ENCODE measurements around the gene RGS9.

RGS9 gene

DNA sequence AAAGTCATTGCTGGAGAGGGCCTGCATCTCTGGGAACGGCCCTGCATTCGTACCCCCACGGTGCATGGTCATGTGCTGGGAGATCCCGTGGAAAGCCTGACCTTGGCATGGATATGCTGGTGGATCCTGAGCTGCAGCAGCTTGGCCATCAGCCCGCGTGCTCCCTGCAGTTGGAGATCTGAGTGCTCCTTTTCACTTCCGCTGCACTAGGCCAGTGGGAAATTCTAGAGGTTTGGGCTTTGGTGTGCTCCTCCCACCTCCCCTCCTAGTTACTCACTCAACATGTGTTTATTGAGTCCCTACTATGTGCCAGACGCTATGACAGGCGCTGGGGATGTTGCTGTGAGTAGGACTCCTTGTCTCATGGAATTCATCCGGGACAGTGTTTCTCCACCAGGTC, 91.1 kb downstream of the RGS9 start:
- Histone ChIP-seq H3K27ac (ENCODE audit: insufficient read depth in 1 of 2, low read depth in 1 of 2, low read length in 2 of 2, poor library complexity in 1 of 2, severe bottlenecking in 2 of 2) (no peak overlapping the region), H3K9me3 (ENCODE audit: control extremely low read depth in 1 of 5, control insufficient read depth in 4 of 5, insufficient read depth in 2 of 5, low read depth in 1 of 5, low read length in 4 of 5) (peaks cover 0 to 6% (median 3%) of the 10 kb centered on the region in 5 experiments), H3K36me3 (ENCODE audit: control insufficient read depth in 4 of 4, insufficient read depth in 4 of 4, low read length in 3 of 4) (no peaks in the 10 kb centered on the region), H3K27me3 (replicated peaks in 2 of 5; ENCODE audit: control insufficient read depth in 4 of 5, insufficient read depth in 5 of 5, low read length in 4 of 5) (peaks cover 0 to 89% (median 38%) of the 10 kb centered on the region in 5 experiments), H3K4me1 (ENCODE audit: control extremely low read depth in 1 of 4, control insufficient read depth in 4 of 4, insufficient read depth in 4 of 4, low read length in 3 of 4) (peaks cover 8 to 28% (median 27%) of the 10 kb centered on the region in 4 experiments), H3K4me3 (ENCODE audit: control insufficient read depth in 1 of 7, extremely low read depth in 1 of 7, insufficient read depth in 4 of 7, low read depth in 2 of 7, low read length in 6 of 7) (peak overlapping the region in 5 of 7 experiments; percentile 1 to 34 (median 23))
- ChIA-PET CTCF (no interaction called here), POLR2A (no interaction called here)
- WGBS (ENCODE audit: insufficient coverage): 95% methylated on average over 7 of the region's 10 CpGs
- DNase-seq: peak in 1 of 3 donors; percentile 13

DNA sequence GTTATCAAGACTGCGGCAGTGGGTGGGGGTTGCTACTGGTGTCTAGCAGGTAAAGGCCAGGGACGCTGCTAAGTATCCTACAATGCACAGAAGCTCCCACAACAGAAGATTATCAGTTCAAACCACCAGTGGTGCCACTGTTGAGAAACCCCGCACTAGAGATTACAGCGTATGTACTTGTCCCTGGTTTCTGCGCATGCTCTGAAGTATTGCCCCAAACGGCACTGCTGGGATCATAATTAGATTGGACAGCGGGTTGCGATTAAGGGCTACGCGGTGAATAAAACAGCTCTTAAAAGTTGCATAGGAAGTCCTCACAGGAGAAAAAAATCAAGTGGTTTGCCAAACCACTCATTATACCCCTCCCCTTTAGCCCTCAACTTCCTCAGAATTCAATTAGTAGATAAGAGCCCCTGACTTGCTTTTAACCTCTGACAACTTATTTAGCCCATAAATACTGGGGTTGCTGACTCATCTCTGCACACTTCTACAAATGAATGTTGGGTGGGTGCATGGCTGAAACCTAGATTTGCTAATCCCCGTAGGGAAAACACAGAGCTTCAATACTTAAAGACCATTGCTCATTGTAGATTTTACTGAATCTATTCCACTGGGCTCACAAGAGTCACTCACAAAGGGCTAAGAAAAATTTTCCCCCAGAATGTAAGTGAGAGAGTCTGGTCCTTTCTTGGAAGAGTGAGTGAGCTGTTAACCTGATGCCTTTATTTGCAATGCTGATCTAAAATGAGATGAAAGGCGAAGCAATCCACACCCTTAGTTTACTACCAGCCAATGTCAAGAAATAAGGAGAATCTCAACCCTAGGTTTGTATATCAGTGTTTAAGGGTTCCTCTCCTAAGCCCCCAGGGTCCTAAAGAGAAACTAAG, 91.8 kb downstream of the RGS9 start:
- peaks cover 0 to 88% (median 38%) of the 10 kb centered on the region in 5 experiments for H3K27me3 ChIP-seq (replicated peaks in 2 of 5; ENCODE audit: control insufficient read depth in 4 of 5, insufficient read depth in 5 of 5, low read length in 4 of 5)
- peak; percentile 93 to 98 (median 97) for DNase-seq
- POLR2A ChIA-PET: no interaction called here
- WGBS (ENCODE audit: insufficient coverage): 8% methylated on average over 10 of the region's 12 CpGs
- H3K4me1 ChIP-seq (ENCODE audit: control extremely low read depth in 1 of 4, control insufficient read depth in 4 of 4, insufficient read depth in 4 of 4, low read length in 3 of 4): peaks cover 8 to 28% (median 26%) of the 10 kb centered on the region in 4 experiments
- no peak overlapping the region for H3K27ac ChIP-seq (ENCODE audit: insufficient read depth in 1 of 2, low read depth in 1 of 2, low read length in 2 of 2, poor library complexity in 1 of 2, severe bottlenecking in 2 of 2)
- H3K4me3 ChIP-seq (ENCODE audit: control insufficient read depth in 1 of 7, extremely low read depth in 1 of 7, insufficient read depth in 4 of 7, low read depth in 2 of 7, low read length in 6 of 7): peak overlapping the region in 5 of 7 experiments; percentile 1 to 34 (median 23)
- CTCF ChIA-PET: interaction anchor here (0.8 to 1.2 kb wide), 2 partner anchors 10 to 937 kb away, joined by 3 read pairs; no protein-coding TSS in a partner anchor
- H3K36me3 ChIP-seq (ENCODE audit: control insufficient read depth in 4 of 4, insufficient read depth in 4 of 4, low read length in 3 of 4): no peaks in the 10 kb centered on the region
- H3K9me3 ChIP-seq (ENCODE audit: control extremely low read depth in 1 of 5, control insufficient read depth in 4 of 5, insufficient read depth in 2 of 5, low read depth in 1 of 5, low read length in 4 of 5): peaks cover 0 to 6% (median 3%) of the 10 kb centered on the region in 5 experiments

DNA sequence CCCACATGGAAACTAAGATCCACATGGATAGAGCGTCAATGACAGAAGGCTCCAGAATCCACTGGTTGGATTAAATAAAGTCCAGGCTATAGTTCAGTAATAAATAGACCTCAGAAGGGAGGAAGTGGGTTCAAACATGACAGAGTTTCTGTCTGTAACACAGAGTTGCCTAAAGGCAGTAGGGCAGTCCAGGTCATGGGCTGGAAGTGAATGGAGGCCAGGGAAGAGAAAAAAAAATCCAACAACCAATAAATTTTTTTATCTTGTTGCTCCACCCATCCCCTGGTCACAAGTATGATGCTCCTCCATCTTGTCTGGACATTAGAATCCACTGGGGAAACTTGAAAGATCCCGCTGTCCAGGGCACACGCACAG, 92.4 kb downstream of the RGS9 start:
- Histone ChIP-seq H3K36me3 (ENCODE audit: control insufficient read depth in 4 of 4, insufficient read depth in 4 of 4, low read length in 3 of 4) (no peaks in the 10 kb centered on the region), H3K27ac (ENCODE audit: insufficient read depth in 1 of 2, low read depth in 1 of 2, low read length in 2 of 2, poor library complexity in 1 of 2, severe bottlenecking in 2 of 2) (no peak overlapping the region), H3K9me3 (ENCODE audit: control extremely low read depth in 1 of 5, control insufficient read depth in 4 of 5, insufficient read depth in 2 of 5, low read depth in 1 of 5, low read length in 4 of 5) (peaks cover 0 to 6% (median 3%) of the 10 kb centered on the region in 5 experiments), H3K27me3 (replicated peaks in 2 of 5; ENCODE audit: control insufficient read depth in 4 of 5, insufficient read depth in 5 of 5, low read length in 4 of 5) (peaks cover 0 to 88% (median 36%) of the 10 kb centered on the region in 5 experiments), H3K4me1 (ENCODE audit: control extremely low read depth in 1 of 4, control insufficient read depth in 4 of 4, insufficient read depth in 4 of 4, low read length in 3 of 4) (peaks cover 8 to 28% (median 24%) of the 10 kb centered on the region in 4 experiments), H3K4me3 (ENCODE audit: control insufficient read depth in 1 of 7, extremely low read depth in 1 of 7, insufficient read depth in 4 of 7, low read depth in 2 of 7, low read length in 6 of 7) (no peak overlapping the region)
- DNase-seq: peak in 1 of 3 donors; percentile 32
- 89% methylated on average over 3 of the region's 3 CpGs for WGBS (ENCODE audit: insufficient coverage)
- POLR2A ChIA-PET: no interaction called here
- CTCF ChIA-PET: interaction anchor here (0.8 to 1.3 kb wide), 4 partner anchors 10 to 1025 kb away, joined by 3 to 4 read pairs (median 4); no protein-coding TSS in a partner anchor

DNA sequence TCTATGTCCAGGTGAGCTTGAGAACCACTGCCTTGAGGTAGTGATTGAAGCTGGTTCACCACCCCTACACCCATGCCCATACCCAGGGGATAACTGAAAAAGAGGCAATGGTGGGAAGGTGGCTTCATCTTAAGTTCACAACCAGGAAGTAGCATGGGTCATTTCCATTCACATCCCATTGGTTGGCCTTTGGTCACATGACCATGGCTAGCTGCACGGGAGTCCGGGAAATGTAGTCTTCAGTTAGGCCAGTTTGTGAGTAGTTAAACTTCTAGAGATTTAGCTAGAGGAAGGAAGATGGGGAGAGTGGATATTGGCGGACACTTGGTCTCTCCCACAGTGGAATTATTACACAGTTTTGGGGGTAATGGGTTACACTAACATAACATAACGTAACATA, 92.9 kb downstream of the RGS9 start:
- no peaks in the 10 kb centered on the region for H3K36me3 ChIP-seq (ENCODE audit: control insufficient read depth in 4 of 4, insufficient read depth in 4 of 4, low read length in 3 of 4)
- peaks cover 8 to 28% (median 24%) of the 10 kb centered on the region in 4 experiments for H3K4me1 ChIP-seq (ENCODE audit: control extremely low read depth in 1 of 4, control insufficient read depth in 4 of 4, insufficient read depth in 4 of 4, low read length in 3 of 4)
- 90% methylated on average over 2 of the region's 4 CpGs for WGBS (ENCODE audit: insufficient coverage)
- peaks cover 0 to 86% (median 35%) of the 10 kb centered on the region in 5 experiments for H3K27me3 ChIP-seq (replicated peaks in 2 of 5; ENCODE audit: control insufficient read depth in 4 of 5, insufficient read depth in 5 of 5, low read length in 4 of 5)
- POLR2A ChIA-PET: no interaction called here
- DNase-seq: no peak
- H3K4me3 ChIP-seq (ENCODE audit: control insufficient read depth in 1 of 7, extremely low read depth in 1 of 7, insufficient read depth in 4 of 7, low read depth in 2 of 7, low read length in 6 of 7): no peak overlapping the region
- no peak overlapping the region for H3K27ac ChIP-seq (ENCODE audit: insufficient read depth in 1 of 2, low read depth in 1 of 2, low read length in 2 of 2, poor library complexity in 1 of 2, severe bottlenecking in 2 of 2)
- CTCF ChIA-PET: interaction anchor here (0.8 to 3.8 kb wide), 6 partner anchors 9 to 1024 kb away, joined by 3 to 45 read pairs (median 4); no protein-coding TSS in a partner anchor
- peaks cover 0 to 4% (median 3%) of the 10 kb centered on the region in 5 experiments for H3K9me3 ChIP-seq (ENCODE audit: control extremely low read depth in 1 of 5, control insufficient read depth in 4 of 5, insufficient read depth in 2 of 5, low read depth in 1 of 5, low read length in 4 of 5)

DNA sequence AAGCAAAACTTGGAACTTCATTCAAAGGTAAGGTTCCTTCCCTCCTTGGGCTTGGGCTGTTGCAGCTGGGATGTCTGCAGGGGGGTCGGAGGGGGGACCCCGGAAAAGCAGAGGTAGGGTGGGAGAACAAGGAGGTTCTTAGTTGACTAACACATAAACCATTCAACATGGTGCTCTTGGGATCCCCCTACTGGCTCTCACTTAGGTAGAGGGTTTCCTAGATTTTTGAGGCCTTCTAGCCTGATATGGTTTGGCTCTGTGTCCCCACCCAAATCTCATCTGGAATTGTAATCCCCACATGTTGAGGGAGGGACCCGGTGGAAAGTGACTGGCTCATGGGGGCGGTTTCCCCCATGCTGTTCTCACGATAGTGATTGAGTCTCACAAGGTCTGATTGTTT, 93.9 kb downstream of the RGS9 start:
- ChIA-PET POLR2A (interaction anchor here (0.9 kb wide), 1 partner anchor 9 kb away, joined by 3 read pairs; no protein-coding TSS in a partner anchor), CTCF (interaction anchor here (0.8 to 3.8 kb wide), 9 partner anchors 9 to 1243 kb away, joined by 3 to 45 read pairs (median 4); no protein-coding TSS in a partner anchor)
- no peak overlapping the region for H3K27ac ChIP-seq (ENCODE audit: insufficient read depth in 1 of 2, low read depth in 1 of 2, low read length in 2 of 2, poor library complexity in 1 of 2, severe bottlenecking in 2 of 2)
- peaks cover 8 to 28% (median 24%) of the 10 kb centered on the region in 4 experiments for H3K4me1 ChIP-seq (ENCODE audit: control extremely low read depth in 1 of 4, control insufficient read depth in 4 of 4, insufficient read depth in 4 of 4, low read length in 3 of 4)
- peaks cover 0 to 85% (median 31%) of the 10 kb centered on the region in 5 experiments for H3K27me3 ChIP-seq (replicated peaks in 2 of 5; ENCODE audit: control insufficient read depth in 4 of 5, insufficient read depth in 5 of 5, low read length in 4 of 5)
- no peaks in the 10 kb centered on the region for H3K36me3 ChIP-seq (ENCODE audit: control insufficient read depth in 4 of 4, insufficient read depth in 4 of 4, low read length in 3 of 4)
- peaks cover 0 to 8% (median 3%) of the 10 kb centered on the region in 5 experiments for H3K9me3 ChIP-seq (ENCODE audit: control extremely low read depth in 1 of 5, control insufficient read depth in 4 of 5, insufficient read depth in 2 of 5, low read depth in 1 of 5, low read length in 4 of 5)
- WGBS (ENCODE audit: insufficient coverage): 83% methylated on average over 3 of the region's 5 CpGs
- DNase-seq: peak in 1 of 3 donors; percentile 17
- no peak overlapping the region for H3K4me3 ChIP-seq (ENCODE audit: control insufficient read depth in 1 of 7, extremely low read depth in 1 of 7, insufficient read depth in 4 of 7, low read depth in 2 of 7, low read length in 6 of 7)

DNA sequence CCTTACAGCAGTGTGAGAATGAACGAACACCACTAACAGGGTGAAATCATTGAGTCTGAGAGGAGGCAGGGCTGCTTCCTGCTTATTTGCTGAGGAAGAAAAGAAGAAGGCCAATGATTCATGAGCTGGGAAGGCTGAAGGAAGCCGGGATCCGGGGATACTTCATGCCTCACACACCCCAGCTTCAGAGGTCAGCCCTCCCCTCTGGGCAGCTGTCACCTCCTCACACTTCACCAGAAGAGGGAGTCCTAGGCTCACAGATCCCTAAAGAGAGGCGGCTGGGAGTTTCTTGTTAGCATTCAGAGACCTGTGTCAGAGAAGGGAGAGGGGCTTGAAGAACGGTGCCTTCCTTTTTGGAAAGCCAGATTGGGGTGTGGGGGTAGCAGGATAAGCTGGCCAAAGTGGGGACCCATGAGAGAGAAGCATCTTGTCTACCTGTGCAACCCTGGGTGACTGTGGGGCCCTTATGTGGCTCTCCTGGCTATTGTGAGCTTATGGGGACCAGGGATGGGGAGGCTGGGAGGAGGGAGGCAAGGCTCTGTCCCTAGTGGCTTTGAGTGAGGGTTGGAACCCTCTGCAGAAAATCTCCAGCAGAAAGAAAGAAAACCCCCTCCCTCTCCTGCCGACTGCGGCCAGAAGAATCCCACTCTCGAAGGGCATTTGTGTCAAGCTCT, 94.6 kb downstream of the RGS9 start:
- WGBS (ENCODE audit: insufficient coverage): 79% methylated on average over 2 of the region's 8 CpGs

More for the DNA sequence above, 94.6 kb downstream of the RGS9 start:
- DNase-seq: peak; percentile 63 to 77 (median 67)
- Histone ChIP-seq H3K36me3 (ENCODE audit: control insufficient read depth in 4 of 4, insufficient read depth in 4 of 4, low read length in 3 of 4) (no peaks in the 10 kb centered on the region), H3K27me3 (replicated peaks in 2 of 5; ENCODE audit: control insufficient read depth in 4 of 5, insufficient read depth in 5 of 5, low read length in 4 of 5) (peaks cover 0 to 83% (median 32%) of the 10 kb centered on the region in 5 experiments), H3K4me1 (ENCODE audit: control extremely low read depth in 1 of 4, control insufficient read depth in 4 of 4, insufficient read depth in 4 of 4, low read length in 3 of 4) (peaks cover 8 to 28% (median 24%) of the 10 kb centered on the region in 4 experiments), H3K9me3 (ENCODE audit: control extremely low read depth in 1 of 5, control insufficient read depth in 4 of 5, insufficient read depth in 2 of 5, low read depth in 1 of 5, low read length in 4 of 5) (peaks cover 0 to 11% (median 4%) of the 10 kb centered on the region in 5 experiments), H3K4me3 (ENCODE audit: control insufficient read depth in 1 of 7, extremely low read depth in 1 of 7, insufficient read depth in 4 of 7, low read depth in 2 of 7, low read length in 6 of 7) (no peak overlapping the region), H3K27ac (ENCODE audit: insufficient read depth in 1 of 2, low read depth in 1 of 2, low read length in 2 of 2, poor library complexity in 1 of 2, severe bottlenecking in 2 of 2) (no peak overlapping the region)
- ChIA-PET CTCF (interaction anchor here (0.8 to 3.8 kb wide), 17 partner anchors 9 to 1242 kb away, joined by 3 to 45 read pairs (median 3); no protein-coding TSS in a partner anchor), POLR2A (interaction anchor here (0.9 kb wide), 1 partner anchor 9 kb away, joined by 3 read pairs; no protein-coding TSS in a partner anchor)
